T follicular helper cell (primary cell): ENCODE measurements around the gene OLIG2.

ENCODE experiments used
- DNase-seq: peaks from one replicate; pipeline ENCODE4 v3.0.0-alpha.2; 2020; ENCODE audit warnings: low read depth

The OLIG2 gene

GRCh38 chr21:33033094-33033951, 7.6 kb downstream of the OLIG2 start:
- DNase-seq: no peak

- no peak for DNase-seq
Measured at GRCh38 chr21:33033961-33034413, 8.3 kb downstream of the OLIG2 start.

- no peak for DNase-seq
Measured at GRCh38 chr21:33035147-33035546, 9.4 kb downstream of the OLIG2 start.

GRCh38 chr21:33036430-33037162, 10.9 kb downstream of the OLIG2 start:
- no peak for DNase-seq

- no peak for DNase-seq
Measured at GRCh38 chr21:33037501-33037900, 11.8 kb downstream of the OLIG2 start.

- no peak for DNase-seq
Measured at GRCh38 chr21:33039536-33039935, 13.8 kb downstream of the OLIG2 start.

GRCh38 chr21:33040215-33040614, 14.5 kb downstream of the OLIG2 start:
- DNase-seq: no peak

GRCh38 chr21:33041981-33042380, 16.2 kb downstream of the OLIG2 start:
- no peak for DNase-seq

- no peak for DNase-seq
Measured at GRCh38 chr21:33042812-33043211, 17.1 kb downstream of the OLIG2 start.

GRCh38 chr21:33046455-33046854, 20.7 kb downstream of the OLIG2 start:
- DNase-seq: no peak

- no peak for DNase-seq
Measured at GRCh38 chr21:33047231-33047630, 21.5 kb downstream of the OLIG2 start.

- DNase-seq: no peak
Measured at GRCh38 chr21:33051925-33052324, 26.2 kb downstream of the OLIG2 start.

GRCh38 chr21:33053951-33054350, 28.2 kb downstream of the OLIG2 start:
- DNase-seq: no peak

GRCh38 chr21:33055991-33056390, 30.3 kb downstream of the OLIG2 start:
- DNase-seq: no peak

- no peak for DNase-seq
Measured at GRCh38 chr21:33057385-33057940, 31.7 kb downstream of the OLIG2 start.

- no peak for DNase-seq
Measured at GRCh38 chr21:33058527-33058926, 32.8 kb downstream of the OLIG2 start.

- DNase-seq: no peak
Measured at GRCh38 chr21:33058957-33059356, 33.2 kb downstream of the OLIG2 start.

- DNase-seq: no peak
Measured at GRCh38 chr21:33059380-33059841, 33.7 kb downstream of the OLIG2 start.

- DNase-seq: no peak
Measured at GRCh38 chr21:33061233-33061632, 35.5 kb downstream of the OLIG2 start.

- no peak for DNase-seq
Measured at GRCh38 chr21:33063375-33063883, 37.7 kb downstream of the OLIG2 start.

- DNase-seq: no peak
Measured at GRCh38 chr21:33063907-33064622, 38.3 kb downstream of the OLIG2 start.
